Neural progenitor cell (in vitro differentiated cells): Measurements from ENCODE around the gene NAA11.

ENCODE experiments used
- EZH2 ChIP-seq: fragments of 200-600 bp; sonication (generic); IDR thresholded peaks from 2 replicates; pipeline ENCODE4 v1.6.1; 2017; ENCODE audit warnings: antibody characterized with exemption, mild to moderate bottlenecking, moderate library complexity
- TF ChIP-seq, protein P1 (sequence below): fragments of 200-600 bp; sonication (generic); IDR thresholded peaks from 2 replicates; pipeline ENCODE4 v1.5.1; 2017; ENCODE audit warnings: antibody characterized with exemption, mild to moderate bottlenecking

DNA sequence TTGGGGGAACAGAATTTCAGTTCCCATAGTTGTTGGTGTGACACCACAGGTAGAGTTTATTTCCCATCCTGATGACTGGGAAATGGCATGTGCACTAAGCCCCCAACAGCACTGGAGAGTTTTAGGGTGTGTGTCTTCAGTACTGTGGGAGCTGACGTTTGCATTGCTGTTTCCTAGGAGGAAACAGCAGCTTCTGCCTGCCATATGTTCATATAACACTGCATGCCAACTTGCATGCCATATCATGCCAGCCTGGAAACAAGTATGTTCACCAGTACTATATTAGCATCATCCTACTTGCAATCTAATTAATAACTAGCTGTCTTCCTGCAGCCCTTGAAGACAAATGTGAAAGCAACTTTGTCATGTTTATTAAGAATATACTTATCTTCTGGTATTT lies 58.2 kb downstream of the NAA11 start:
- TF ChIP-seq EZH2 = no peak
- TF ChIP-seq, protein P1, sequence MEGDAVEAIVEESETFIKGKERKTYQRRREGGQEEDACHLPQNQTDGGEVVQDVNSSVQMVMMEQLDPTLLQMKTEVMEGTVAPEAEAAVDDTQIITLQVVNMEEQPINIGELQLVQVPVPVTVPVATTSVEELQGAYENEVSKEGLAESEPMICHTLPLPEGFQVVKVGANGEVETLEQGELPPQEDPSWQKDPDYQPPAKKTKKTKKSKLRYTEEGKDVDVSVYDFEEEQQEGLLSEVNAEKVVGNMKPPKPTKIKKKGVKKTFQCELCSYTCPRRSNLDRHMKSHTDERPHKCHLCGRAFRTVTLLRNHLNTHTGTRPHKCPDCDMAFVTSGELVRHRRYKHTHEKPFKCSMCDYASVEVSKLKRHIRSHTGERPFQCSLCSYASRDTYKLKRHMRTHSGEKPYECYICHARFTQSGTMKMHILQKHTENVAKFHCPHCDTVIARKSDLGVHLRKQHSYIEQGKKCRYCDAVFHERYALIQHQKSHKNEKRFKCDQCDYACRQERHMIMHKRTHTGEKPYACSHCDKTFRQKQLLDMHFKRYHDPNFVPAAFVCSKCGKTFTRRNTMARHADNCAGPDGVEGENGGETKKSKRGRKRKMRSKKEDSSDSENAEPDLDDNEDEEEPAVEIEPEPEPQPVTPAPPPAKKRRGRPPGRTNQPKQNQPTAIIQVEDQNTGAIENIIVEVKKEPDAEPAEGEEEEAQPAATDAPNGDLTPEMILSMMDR = no peak
